Limb (tissue), 2 donors: ENCODE data around the gene TRMT1.

Source experiments
- DNase-seq, 2 donors: peaks; one replicate each; pipeline ENCODE4 v3.0.0-alpha.2; 2016; ENCODE audit errors: extremely low spot score in 2 of 2

Gene TRMT1

GRCh38 chr19:13091400-13092157 lies 25.0 kb downstream of the TRMT1 start:
- peak; percentile 83 to 86 for DNase-seq

- no peak for DNase-seq
Observed at GRCh38 chr19:13090511-13091231, 25.9 kb downstream of the TRMT1 start.

GRCh38 chr19:13089857-13090507 lies 26.6 kb downstream of the TRMT1 start:
- no peak for DNase-seq

GRCh38 chr19:13089139-13089856 lies 27.2 kb downstream of the TRMT1 start:
- DNase-seq = no peak

GRCh38 chr19:13087795-13088537 lies 28.6 kb downstream of the TRMT1 start:
- no peak for DNase-seq

GRCh38 chr19:13087295-13087694 lies 29.2 kb downstream of the TRMT1 start:
- DNase-seq = no peak

- DNase-seq = no peak
Observed at GRCh38 chr19:13086341-13086740, 30.2 kb downstream of the TRMT1 start.

GRCh38 chr19:13085666-13086065 lies 30.9 kb downstream of the TRMT1 start:
- DNase-seq = no peak

GRCh38 chr19:13083627-13084026 lies 32.9 kb downstream of the TRMT1 start:
- no peak for DNase-seq

- DNase-seq = no peak
Observed at GRCh38 chr19:13083008-13083404, 33.5 kb downstream of the TRMT1 start.

- DNase-seq = no peak
Observed at GRCh38 chr19:13082192-13083007, 34.1 kb downstream of the TRMT1 start.

- peak; percentile 86 to 87 for DNase-seq
Observed at GRCh38 chr19:13079542-13079986, 37.0 kb downstream of the TRMT1 start.

GRCh38 chr19:13078897-13079541 lies 37.5 kb downstream of the TRMT1 start:
- DNase-seq = no peak

- DNase-seq = no peak
Observed at GRCh38 chr19:13078381-13078780, 38.2 kb downstream of the TRMT1 start.

- peak in 1 of 2 donors; percentile 74 for DNase-seq
Observed at GRCh38 chr19:13077240-13077639, 39.3 kb downstream of the TRMT1 start.

- DNase-seq = no peak
Observed at GRCh38 chr19:13076787-13077186, 39.8 kb downstream of the TRMT1 start.

GRCh38 chr19:13076320-13076719 lies 40.2 kb downstream of the TRMT1 start:
- no peak for DNase-seq

GRCh38 chr19:13074378-13074777 lies 42.2 kb downstream of the TRMT1 start:
- DNase-seq = no peak

GRCh38 chr19:13073263-13073662 lies 43.3 kb downstream of the TRMT1 start:
- no peak for DNase-seq
